Kidney epithelial cell (primary cell): ENCODE results near the gene CCDC15. TPM values are rescaled to one million over a fixed set of nuclear protein-coding genes. Genes with fewer than 3 reads are reported as not detected.
"Not testable (repeated sequence)": the region's sequence is repeated elsewhere in the genome, so short reads cannot be mapped to it uniquely, and the experiment has no call there.

Experiments used
- DNase-seq: peaks from one replicate; pipeline ENCODE4 v3.0.0-alpha.2; 2010; ENCODE audit warnings: low read depth
- H3K27me3 ChIP-seq: 2 replicates; pipeline ENCODE4 v1.6.0; 2011; ENCODE audit warnings: low read length; ENCODE audit not compliant: control insufficient read depth, insufficient read depth
- H3K36me3 ChIP-seq: 2 replicates; pipeline ENCODE4 v1.5.1; 2011; ENCODE audit warnings: low read length; ENCODE audit not compliant: control insufficient read depth, insufficient read depth
- H3K4me3 ChIP-seq: 2 replicates; pipeline ENCODE4 v1.5.1; 2011; ENCODE audit warnings: low read depth, mild to moderate bottlenecking, control low read depth, low read length
- total RNA-seq: library from RNA; depleted of rRNA; stranded (reverse); fragments of >200 nt; gene quantifications from 2 replicates; pipeline ENCODE4 v1.2.3, GENCODE V29; 2015
- TF ChIP-seq, protein P1 (sequence below): IDR thresholded peaks from 2 replicates; pipeline ENCODE4 v1.5.1; 2011; ENCODE audit warnings: mild to moderate bottlenecking, moderate library complexity, low read length, control low read depth, inconsistent platforms; ENCODE audit not compliant: insufficient read depth, poor library complexity, severe bottlenecking

Gene CCDC15
- total RNA-seq, 1 donor from 2014 or later, result 3.1 TPM

DNA sequence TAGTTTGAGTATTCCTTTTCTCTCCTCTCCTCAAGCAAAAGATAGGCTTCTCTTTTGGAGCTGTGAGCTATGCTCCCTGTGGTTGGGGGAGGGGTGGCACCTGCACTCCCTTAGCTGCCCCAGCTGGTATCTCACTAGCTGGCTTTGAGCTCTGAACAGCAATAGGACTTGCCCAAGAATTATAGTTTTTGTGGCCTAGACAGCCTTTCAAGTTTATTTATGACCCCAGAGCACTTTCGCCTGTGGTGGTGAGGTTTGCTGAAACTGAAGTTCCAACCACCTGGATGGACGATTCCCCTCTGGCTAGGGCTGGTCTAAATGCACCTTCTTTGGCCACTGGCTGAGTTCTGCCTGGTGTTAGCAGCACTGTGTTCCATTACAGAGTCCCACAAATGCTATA is 72.0 kb downstream of the CCDC15 start:
- Histone ChIP-seq H3K4me3 (no peak overlapping the region), H3K27me3 (no peaks in the 10 kb centered on the region), H3K36me3 (no peaks in the 10 kb centered on the region)
- DNase-seq, result no peak
- TF ChIP-seq, protein P1, sequence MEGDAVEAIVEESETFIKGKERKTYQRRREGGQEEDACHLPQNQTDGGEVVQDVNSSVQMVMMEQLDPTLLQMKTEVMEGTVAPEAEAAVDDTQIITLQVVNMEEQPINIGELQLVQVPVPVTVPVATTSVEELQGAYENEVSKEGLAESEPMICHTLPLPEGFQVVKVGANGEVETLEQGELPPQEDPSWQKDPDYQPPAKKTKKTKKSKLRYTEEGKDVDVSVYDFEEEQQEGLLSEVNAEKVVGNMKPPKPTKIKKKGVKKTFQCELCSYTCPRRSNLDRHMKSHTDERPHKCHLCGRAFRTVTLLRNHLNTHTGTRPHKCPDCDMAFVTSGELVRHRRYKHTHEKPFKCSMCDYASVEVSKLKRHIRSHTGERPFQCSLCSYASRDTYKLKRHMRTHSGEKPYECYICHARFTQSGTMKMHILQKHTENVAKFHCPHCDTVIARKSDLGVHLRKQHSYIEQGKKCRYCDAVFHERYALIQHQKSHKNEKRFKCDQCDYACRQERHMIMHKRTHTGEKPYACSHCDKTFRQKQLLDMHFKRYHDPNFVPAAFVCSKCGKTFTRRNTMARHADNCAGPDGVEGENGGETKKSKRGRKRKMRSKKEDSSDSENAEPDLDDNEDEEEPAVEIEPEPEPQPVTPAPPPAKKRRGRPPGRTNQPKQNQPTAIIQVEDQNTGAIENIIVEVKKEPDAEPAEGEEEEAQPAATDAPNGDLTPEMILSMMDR, result no peak

DNA sequence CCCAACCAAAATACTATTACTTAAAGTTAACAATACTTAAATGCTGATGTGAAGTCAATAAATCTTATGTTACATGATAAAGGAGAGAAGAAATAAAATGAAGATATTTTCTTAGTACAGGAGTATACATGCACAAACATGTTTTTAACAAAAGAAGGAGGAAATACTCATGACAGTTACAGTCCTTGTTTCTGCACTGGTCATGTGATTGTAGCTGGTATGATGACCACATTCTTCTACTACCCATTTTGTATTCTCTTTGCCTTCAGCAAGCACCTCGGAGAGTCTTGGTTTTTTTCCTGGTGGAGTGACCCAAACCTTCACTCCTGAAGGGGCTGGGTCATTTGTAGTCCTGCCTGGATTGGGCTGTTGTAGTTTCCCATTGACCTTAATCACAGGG is 75.4 kb downstream of the CCDC15 start:
- H3K27me3 ChIP-seq, H3K36me3 ChIP-seq, DNase-seq, H3K4me3 ChIP-seq: not testable (repeated sequence)

DNA sequence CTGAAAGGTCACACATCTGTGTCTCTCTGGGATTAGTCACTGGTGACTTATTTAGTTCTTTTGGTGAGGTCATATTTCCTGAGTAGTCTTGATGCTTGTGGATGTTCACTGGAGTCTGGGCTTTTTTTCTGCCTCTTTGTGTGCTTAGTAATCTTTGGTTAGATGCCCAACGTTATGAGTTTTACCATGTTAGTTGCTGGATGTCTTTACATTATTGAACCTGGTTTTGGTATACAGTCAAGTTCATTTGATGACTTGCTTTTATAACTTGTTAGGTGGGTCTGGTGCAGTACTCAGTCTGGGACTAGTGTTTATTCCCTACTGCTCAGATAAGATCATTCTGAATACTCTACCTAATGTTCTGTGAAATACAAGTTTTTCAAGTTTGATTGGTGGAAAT is 82.9 kb downstream of the CCDC15 start:
- Histone ChIP-seq H3K36me3 (no peaks in the 10 kb centered on the region), H3K27me3 (no peaks in the 10 kb centered on the region), H3K4me3 (no peak overlapping the region)
- peak; percentile 29 for DNase-seq
- TF ChIP-seq, protein P1, result no peak

DNA sequence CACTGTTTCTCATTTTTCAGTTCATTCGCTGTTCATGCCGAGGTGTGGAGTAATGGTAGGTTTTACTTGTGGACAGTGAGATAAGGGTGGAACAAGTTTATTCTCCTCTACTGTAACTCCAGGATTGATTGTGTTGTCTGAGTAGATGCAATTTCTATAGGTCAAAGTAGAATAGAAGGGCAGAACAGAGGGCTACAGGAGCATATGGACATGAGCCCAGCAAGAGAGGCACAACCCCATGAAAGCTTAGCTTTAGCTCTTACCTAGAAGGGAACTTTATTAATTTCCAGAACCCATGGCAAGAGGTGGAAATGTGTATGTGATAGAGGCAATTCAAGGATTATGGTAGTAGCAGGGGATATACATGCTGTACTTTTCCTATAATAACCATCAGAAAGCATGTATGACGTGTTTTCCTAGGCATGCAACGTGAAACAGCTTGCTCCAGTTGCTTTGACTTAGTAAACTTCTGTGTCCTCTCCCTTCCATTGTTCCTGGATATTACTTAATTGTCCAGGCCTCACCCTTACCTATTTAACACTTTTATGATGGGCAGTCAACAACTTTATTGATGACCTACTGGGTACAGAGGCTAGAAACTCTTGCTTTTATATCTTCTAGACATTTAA is 95.3 kb downstream of the CCDC15 start:
- H3K4me3 ChIP-seq, result no peak overlapping the region
- TF ChIP-seq, protein P1, result no peak
- DNase-seq, result no peak
- no peaks in the 10 kb centered on the region for H3K36me3 ChIP-seq
- H3K27me3 ChIP-seq, result no peaks in the 10 kb centered on the region

DNA sequence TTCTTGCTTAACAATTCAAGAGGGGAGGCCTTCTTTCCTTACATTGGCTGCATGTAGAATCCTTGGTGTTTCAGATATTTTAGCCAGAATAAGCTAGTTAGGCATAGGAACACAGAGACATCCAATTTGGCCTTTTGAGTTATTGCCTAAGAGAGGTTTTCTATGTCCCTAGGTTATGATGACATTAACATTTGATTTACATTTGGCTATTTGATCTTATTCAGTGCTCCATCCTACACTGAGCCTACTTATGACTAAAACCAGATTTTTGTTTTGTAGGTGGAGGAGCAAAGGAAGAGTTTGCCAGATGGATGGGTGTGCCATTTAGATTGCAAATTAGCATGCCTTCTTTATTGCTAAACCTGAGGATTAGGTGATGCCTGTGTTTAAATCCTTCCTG is 98.0 kb downstream of the CCDC15 start:
- no peaks in the 10 kb centered on the region for H3K27me3 ChIP-seq
- DNase-seq, result no peak
- H3K4me3 ChIP-seq, result no peak overlapping the region
- H3K36me3 ChIP-seq, result no peaks in the 10 kb centered on the region
- TF ChIP-seq, protein P1, result no peak

DNA sequence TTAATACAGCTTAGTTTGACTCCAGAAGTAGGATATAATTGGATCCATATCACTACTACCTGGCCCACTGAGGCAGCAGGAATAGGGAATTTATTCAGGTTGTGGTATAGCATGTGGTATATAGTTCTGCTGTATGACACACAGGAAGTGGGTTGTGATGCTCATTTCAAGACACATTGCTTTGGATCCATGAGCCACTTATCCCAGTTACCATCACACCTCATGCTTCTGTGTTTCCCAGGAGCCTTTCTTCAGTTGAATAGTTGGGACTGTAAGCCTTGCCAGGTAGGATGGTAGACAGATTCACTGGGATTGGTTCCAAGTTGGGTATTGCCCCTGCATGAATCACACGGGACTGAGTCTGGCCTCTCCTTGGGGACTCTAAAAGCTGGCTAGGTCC is 99.2 kb downstream of the CCDC15 start:
- TF ChIP-seq, protein P1, result no peak
- DNase-seq, result no peak
- no peak overlapping the region for H3K4me3 ChIP-seq
- H3K27me3 ChIP-seq, result no peaks in the 10 kb centered on the region
- H3K36me3 ChIP-seq, result no peaks in the 10 kb centered on the region
